Spleen (tissue), 11 donors: ENCODE data around the gene ABCC3. TPM values are rescaled to one million over a fixed set of nuclear protein-coding genes. Genes with fewer than 3 reads are reported as not detected.

Source experiments
- DNase-seq: peaks from one replicate; pipeline ENCODE4 v3.0.0-alpha.2; 2020
- H3K27ac ChIP-seq, 8 donors: fragments of 200-600 bp; sonication (generic) in 7 of 8; 1 replicate in 4 of 8; 2 replicates in 4 of 8; pipeline versions ENCODE4 v1.5.0 to v1.8.0; 2016 to 2021; ENCODE audit warnings: inconsistent platforms in 4 of 8, mild to moderate bottlenecking in 4 of 8, moderate library complexity in 1 of 8
- H3K27me3 ChIP-seq, 7 donors: fragments of 200-600 bp; sonication (generic) in 6 of 7; replicated peaks in 1 of 7; 1 replicate in 4 of 7; 2 replicates in 3 of 7; pipeline versions ENCODE4 v1.5.0 to v1.8.0; 2016 to 2021; ENCODE audit warnings: inconsistent platforms in 3 of 7, mild to moderate bottlenecking in 1 of 7
- H3K36me3 ChIP-seq, 6 donors: fragments of 200-600 bp; sonication (generic) in 5 of 6; 1 replicate in 4 of 6; 2 replicates in 2 of 6; pipeline versions ENCODE4 v1.5.0 to v1.8.0; 2016 to 2021; ENCODE audit warnings: inconsistent platforms in 2 of 6
- H3K4me1 ChIP-seq, 6 donors: fragments of 200-600 bp; sonication (generic) in 5 of 6; 1 replicate in 3 of 6; 2 replicates in 3 of 6; pipeline versions ENCODE4 v1.5.0 to v1.8.0; 2016 to 2021; ENCODE audit warnings: inconsistent platforms in 3 of 6
- H3K4me3 ChIP-seq, 8 donors: fragments of 200-600 bp; sonication (generic) in 7 of 8; 1 replicate in 4 of 8; 2 replicates in 4 of 8; pipeline versions ENCODE4 v1.5.0 to v1.8.0; 2016 to 2021; ENCODE audit warnings: inconsistent platforms in 4 of 8, mild to moderate bottlenecking in 4 of 8, moderate library complexity in 2 of 8
- H3K9me3 ChIP-seq, 8 donors: fragments of 200-600 bp; sonication (generic) in 7 of 8; 1 replicate in 4 of 8; 2 replicates in 4 of 8; pipeline versions ENCODE4 v1.5.0 to v1.8.0; 2016 to 2021; ENCODE audit warnings: inconsistent platforms in 4 of 8
- CTCF ChIP-seq, 11 experiments: fragments of 200-600 bp in 7 of 11; fragments of 450-650 bp in 4 of 11; sonication (generic) in 4 of 11; IDR thresholded peaks in 8 of 11; conservative IDR thresholded peaks in 3 of 11; 1 replicate in 7 of 11; 2 replicates in 4 of 11; pipeline versions ENCODE4 v1.4.0 to v1.8.0; 2016 to 2021; ENCODE audit warnings: antibody characterized with exemption in 11 of 11, inconsistent platforms in 4 of 11, mild to moderate bottlenecking in 1 of 11
- POLR2A ChIP-seq, 3 donors: fragments of 450-650 bp; IDR thresholded peaks; one replicate each; pipeline ENCODE4 v1.5.1; 2017; ENCODE audit warnings: antibody characterized with exemption in 3 of 3, mild to moderate bottlenecking in 1 of 3
- POLR2AphosphoS5 ChIP-seq, 3 donors: sonication (generic); formaldehyde crosslinking; IDR thresholded peaks; one replicate each; pipeline ENCODE4 v1.5.1; 2017; ENCODE audit warnings: antibody characterized with exemption in 3 of 3
- WGBS, 5 donors: extraction: QIAGEN DNeasy Blood & Tissue Kit in 3 of 5; methylation state at CpG; one replicate each; pipeline versions ENCODE4 v1.1.5 to v1.1.7; 2013 to 2018; 5-methylcytosine and 5-hydroxymethylcytosine counted together
- intact Hi-C: fragments of 100-400 bp; cut with DNase I; formaldehyde crosslinking; loops from one replicate; pipeline ENCODE4 v1.15.0; 2023; ENCODE audit warnings: low total_unique reads
- polyA plus RNA-seq, 3 donors: library from polyadenylated mRNA; stranded (reverse); fragments of 200-250 nt; gene quantifications; one replicate each; pipeline ENCODE4 v1.2.1, GENCODE V29; 2013
- total RNA-seq, 7 donors: library from RNA; depleted of rRNA in 3 of 7; stranded (reverse); fragments of >200 nt in 3 of 7; fragmentation: NEBNext Ultra II Directional in 4 of 7; extraction: Animal tissue kit (Norgen Biotek cat#: 25700) in 4 of 7; gene quantifications; one replicate each; pipeline versions ENCODE4 v1.1.0 to v1.2.1, GENCODE V29; 2016 to 2021
- donor health status: healthy with polysubstance abuse.
- donor health status: DM: no; HTN: no; CAD: no; lungs with moderate emphysema.
- donor health status: DM: no; HTN: no; CAD: no.
- donor health status: Bipolar disorder and iron deficiency.
- donor health status: healthy.
- donor health status: DM: no; HTN: no; CAD: no.
- donor health status: DM: yes; HTN: yes; CAD: no.

Gene ABCC3
- total and polyA plus RNA-seq, 10 donors = 8.6 to 37.1 (median 30.0) TPM

- intact Hi-C loops = no loop called here
- peak; percentile 99 for DNase-seq
- Histone ChIP-seq H3K4me3 (peak within 1 kb of the TSS; percentile 74 to 88 (median 83)), H3K9me3 (no peaks in the 10 kb centered on the region), H3K4me1 (peaks cover 31 to 61% (median 46%) of the 10 kb centered on the region in 6 donors), H3K27ac (peak within 1 kb of the TSS; percentile 84 to 100 (median 98)), H3K27me3 (no peaks in the 10 kb centered on the region), H3K36me3 (peaks cover 0 to 8% (median 0%) of the 10 kb centered on the region in 6 donors)
- WGBS, 5 donors = 1 to 3% (median 1%) methylated on average over 42 to 76 of the region's 76 CpGs
- peak; percentile 93 to 96 (median 94) for TF ChIP-seq POLR2AphosphoS5 (IDR thresholded peaks at IDR 0.05)
- no peak for TF ChIP-seq POLR2A (IDR thresholded peaks at IDR 0.05)
- peak in 4 of 11 experiments; percentile 9 to 30 (median 18) for TF ChIP-seq CTCF (IDR thresholded peaks at IDR 0.05 in 8 of 11, conservative IDR thresholded peaks at IDR 0.05 in 3 of 11)
Observed at GRCh38 chr17:50719144-50719923, 84.7 kb downstream of the ABCC3 start, which contains the start of gene LUC7L3. Gene LUC7L3, plus strand, starts transcription at chr17:50719603. Its CDS starts 130 bp downstream, at chr17:50719733.

DNA sequence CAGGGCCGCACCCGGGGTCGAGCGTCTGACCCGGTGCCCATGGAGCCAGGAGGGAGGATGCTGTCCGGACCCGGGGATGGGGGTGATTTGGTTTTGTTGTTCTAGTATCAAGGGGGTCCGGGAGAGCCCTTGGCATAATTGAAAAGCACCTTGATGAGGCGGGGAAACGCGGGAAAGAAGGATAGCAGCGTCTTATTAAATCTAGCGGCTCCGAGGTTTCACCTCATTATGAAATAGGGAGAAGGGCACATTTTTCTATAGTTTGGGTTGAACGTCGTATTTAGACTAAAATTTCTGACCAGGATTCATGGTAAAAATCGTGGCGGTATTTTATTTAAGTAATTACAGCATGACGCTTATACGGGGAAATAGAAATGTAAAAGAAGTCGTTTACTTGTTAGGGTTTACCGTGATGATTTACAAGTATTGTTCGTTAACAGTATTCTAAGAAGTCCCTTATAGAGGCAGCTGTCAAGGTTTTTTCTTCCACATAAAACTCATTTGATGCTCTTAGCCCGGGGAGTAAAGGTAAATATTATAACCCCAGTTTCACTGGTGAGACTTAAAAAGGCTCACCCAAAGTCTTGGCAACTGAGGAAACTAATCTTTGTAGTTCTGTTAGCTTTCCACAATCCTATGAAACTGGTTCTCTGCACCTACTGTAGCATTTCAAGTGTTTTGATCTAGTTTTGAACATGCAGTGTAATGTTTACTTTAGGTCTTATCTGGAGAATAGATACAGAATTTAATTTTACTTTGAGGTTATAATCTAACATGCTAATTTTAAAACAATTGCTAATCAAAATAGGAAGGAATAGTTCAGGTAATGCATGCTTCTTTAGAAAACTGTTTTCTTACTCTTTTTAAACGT, 85.5 kb downstream of the ABCC3 start:
- no peaks in the 10 kb centered on the region for H3K9me3 ChIP-seq
- WGBS, 5 donors = 0 to 1% (median 0%) methylated on average over 22 to 25 of the region's 25 CpGs
- no peaks in the 10 kb centered on the region for H3K27me3 ChIP-seq
- peak overlapping the region; percentile 84 to 100 (median 98) for H3K27ac ChIP-seq
- intact Hi-C loops = no loop called here
- DNase-seq = no peak
- peaks cover 34 to 69% (median 52%) of the 10 kb centered on the region in 6 donors for H3K4me1 ChIP-seq
- TF ChIP-seq POLR2A (IDR thresholded peaks at IDR 0.05) = no peak
- TF ChIP-seq CTCF (IDR thresholded peaks at IDR 0.05 in 8 of 11, conservative IDR thresholded peaks at IDR 0.05 in 3 of 11) = no peak
- no peak for TF ChIP-seq POLR2AphosphoS5 (IDR thresholded peaks at IDR 0.05)
- H3K4me3 ChIP-seq = peak overlapping the region; percentile 74 to 88 (median 83)
- H3K36me3 ChIP-seq = peaks cover 0 to 13% (median 0%) of the 10 kb centered on the region in 6 donors

DNA sequence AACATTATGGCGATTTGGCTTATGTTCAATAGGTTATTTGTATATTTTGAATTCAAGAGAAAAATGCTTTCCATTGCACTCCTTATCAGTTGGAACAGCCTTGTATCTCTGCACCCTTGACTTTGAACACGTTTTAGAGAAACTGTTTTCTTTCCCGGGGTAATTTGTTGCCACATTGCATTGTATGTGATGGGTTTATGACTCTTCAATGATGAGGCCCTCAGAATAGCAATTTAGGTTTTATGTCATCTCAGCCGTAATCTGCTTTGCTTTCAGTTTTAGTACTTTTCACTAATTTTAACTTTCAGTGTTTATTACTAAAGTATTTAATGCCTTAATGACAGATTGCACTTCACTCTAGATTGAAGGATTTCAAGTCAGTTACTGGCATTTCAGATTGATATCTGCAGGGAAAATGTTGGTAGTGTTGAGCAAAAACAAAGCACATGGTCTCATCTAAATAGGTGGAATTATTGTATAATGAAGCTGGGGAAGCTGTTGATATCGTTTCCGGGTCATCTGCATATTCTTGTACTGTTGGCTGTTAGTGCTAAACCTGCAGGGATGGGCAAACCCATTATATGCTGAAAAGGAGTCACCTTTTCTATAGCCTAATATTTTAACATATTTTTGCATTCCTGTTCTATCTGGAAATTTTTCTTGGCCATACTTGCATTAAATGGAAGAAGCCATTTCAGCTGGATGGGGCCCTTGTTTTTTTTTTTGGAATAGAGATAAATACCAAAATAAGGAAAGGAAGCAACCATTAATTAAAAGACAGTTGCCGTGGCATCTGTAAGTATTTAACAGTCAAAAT, 86.7 kb downstream of the ABCC3 start:
- no peak for DNase-seq
- intact Hi-C loops = no loop called here
- WGBS, 5 donors = 3 to 6% (median 4%) methylated on average over 7 of the region's 7 CpGs
- Histone ChIP-seq H3K9me3 (no peaks in the 10 kb centered on the region), H3K4me1 (peaks cover 46 to 75% (median 64%) of the 10 kb centered on the region in 6 donors), H3K4me3 (peak overlapping the region; percentile 74 to 88 (median 83)), H3K27me3 (no peaks in the 10 kb centered on the region), H3K36me3 (peaks cover 0 to 13% (median 0%) of the 10 kb centered on the region in 6 donors), H3K27ac (peak overlapping the region in 6 of 8 donors; percentile 95 to 100 (median 98))
- TF ChIP-seq POLR2A (IDR thresholded peaks at IDR 0.05) (no peak), CTCF (IDR thresholded peaks at IDR 0.05 in 8 of 11, conservative IDR thresholded peaks at IDR 0.05 in 3 of 11) (no peak), POLR2AphosphoS5 (IDR thresholded peaks at IDR 0.05) (no peak)
